WTC11 (cell line): Measurements from ENCODE around the gene EXOSC2.

Experiments
- ATF1 ChIP-seq: sonication (generic); formaldehyde crosslinking; IDR thresholded peaks from 2 replicates; pipeline ENCODE4 v1.8.1; 2023; ENCODE audit warnings: mild to moderate bottlenecking, moderate library complexity, missing genetic modification reagents
- ATF2 ChIP-seq: sonication (generic); formaldehyde crosslinking; IDR thresholded peaks from 2 replicates; pipeline ENCODE4 v1.8.1; 2022; ENCODE audit warnings: low read depth, missing genetic modification reagents, borderline replicate concordance
- CTCF ChIP-seq: fragments of 200-600 bp; IDR thresholded peaks from 2 replicates; pipeline ENCODE4 v1.8.0; 2022; ENCODE audit warnings: antibody characterized with exemption
- ETV6 ChIP-seq: sonication (generic); formaldehyde crosslinking; IDR thresholded peaks from 2 replicates; pipeline ENCODE4 v1.8.1; 2022; ENCODE audit warnings: mild to moderate bottlenecking, missing genetic modification reagents
- IRF1 ChIP-seq: sonication (generic); formaldehyde crosslinking; IDR thresholded peaks from 2 replicates; pipeline ENCODE4 v1.8.0; 2023; ENCODE audit warnings: missing genetic modification reagents
- JUN ChIP-seq: sonication (generic); formaldehyde crosslinking; IDR thresholded peaks from 2 replicates; pipeline ENCODE4 v1.8.0; 2023; ENCODE audit warnings: mild to moderate bottlenecking, missing genetic modification reagents
- MLX ChIP-seq: sonication (generic); formaldehyde crosslinking; IDR thresholded peaks from 2 replicates; pipeline ENCODE4 v1.8.1; 2023; ENCODE audit warnings: mild to moderate bottlenecking, missing genetic modification reagents, moderate library complexity
- SP1 ChIP-seq: sonication (generic); formaldehyde crosslinking; conservative IDR thresholded peaks from 2 replicates; pipeline ENCODE4 v1.8.1; 2022; ENCODE audit warnings: missing genetic modification reagents
- TP53 ChIP-seq: sonication (generic); formaldehyde crosslinking; IDR thresholded peaks from 2 replicates; pipeline ENCODE4 v1.8.1; 2023; ENCODE audit warnings: mild to moderate bottlenecking, missing genetic modification reagents

- TF ChIP-seq CTCF, result no peak
- TF ChIP-seq ETV6 (CRISPR knock-in tag), result no peak
- TF ChIP-seq TP53, result no peak
- no peak for TF ChIP-seq JUN (CRISPR knock-in tag)
- no peak for TF ChIP-seq ATF1 (CRISPR knock-in tag)
- no peak for TF ChIP-seq ATF2 (CRISPR knock-in tag)
- TF ChIP-seq MLX (CRISPR knock-in tag), result no peak
- TF ChIP-seq IRF1, result no peak
- TF ChIP-seq SP1 (CRISPR knock-in tag), result no peak
Measured at GRCh38 chr9:130677252-130677651, 16.3 kb upstream of the EXOSC2 start.
